Measurements from ENCODE around the gene ACOD1.

The ACOD1 gene

DNA sequence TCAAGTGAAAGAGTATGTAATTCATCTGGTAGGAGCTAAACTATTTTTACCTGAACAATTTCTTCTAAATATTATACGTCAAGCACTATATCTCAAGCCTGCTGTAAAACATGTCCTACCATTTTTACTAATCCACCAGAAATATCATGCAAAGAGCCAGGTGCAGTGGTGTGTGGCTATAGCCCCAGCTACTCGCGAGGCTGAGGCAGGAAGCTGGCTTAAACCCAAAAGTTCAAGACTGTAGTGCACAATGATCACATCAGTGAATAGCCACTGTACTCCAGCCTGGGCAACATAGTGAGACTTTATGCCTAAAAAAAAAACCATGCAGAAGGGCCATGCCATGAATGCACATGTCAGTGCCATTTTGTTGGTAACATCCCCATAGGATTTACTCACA lies 22.9 kb downstream of the ACOD1 start:
- H2AFZ ChIP-seq (ENCODE audit: low read depth, low read length, severe bottlenecking): no peak overlapping the region
- no peaks in the 10 kb centered on the region for H3K9me2 ChIP-seq (replicated peaks; ENCODE audit: insufficient read depth, low read length)
- TF ChIP-seq EZH2phosphoT487 (conservative IDR thresholded peaks at IDR 0.05; ENCODE audit: low read length): no peak
- TF ChIP-seq, protein P1, sequence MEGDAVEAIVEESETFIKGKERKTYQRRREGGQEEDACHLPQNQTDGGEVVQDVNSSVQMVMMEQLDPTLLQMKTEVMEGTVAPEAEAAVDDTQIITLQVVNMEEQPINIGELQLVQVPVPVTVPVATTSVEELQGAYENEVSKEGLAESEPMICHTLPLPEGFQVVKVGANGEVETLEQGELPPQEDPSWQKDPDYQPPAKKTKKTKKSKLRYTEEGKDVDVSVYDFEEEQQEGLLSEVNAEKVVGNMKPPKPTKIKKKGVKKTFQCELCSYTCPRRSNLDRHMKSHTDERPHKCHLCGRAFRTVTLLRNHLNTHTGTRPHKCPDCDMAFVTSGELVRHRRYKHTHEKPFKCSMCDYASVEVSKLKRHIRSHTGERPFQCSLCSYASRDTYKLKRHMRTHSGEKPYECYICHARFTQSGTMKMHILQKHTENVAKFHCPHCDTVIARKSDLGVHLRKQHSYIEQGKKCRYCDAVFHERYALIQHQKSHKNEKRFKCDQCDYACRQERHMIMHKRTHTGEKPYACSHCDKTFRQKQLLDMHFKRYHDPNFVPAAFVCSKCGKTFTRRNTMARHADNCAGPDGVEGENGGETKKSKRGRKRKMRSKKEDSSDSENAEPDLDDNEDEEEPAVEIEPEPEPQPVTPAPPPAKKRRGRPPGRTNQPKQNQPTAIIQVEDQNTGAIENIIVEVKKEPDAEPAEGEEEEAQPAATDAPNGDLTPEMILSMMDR (IDR thresholded peaks at IDR 0.05; ENCODE audit: insufficient read depth, low read length, poor library complexity, severe bottlenecking): no peak
- no peaks in the 10 kb centered on the region for H3K36me3 ChIP-seq (ENCODE audit: low read length)
- H3K4me2 ChIP-seq (ENCODE audit: low read depth, low read length, poor library complexity, severe bottlenecking): no peak overlapping the region
- no peaks in the 10 kb centered on the region for H3K27me3 ChIP-seq (ENCODE audit: low read length)
- H3K9ac ChIP-seq (ENCODE audit: low read length): no peak overlapping the region
- no peak overlapping the region for H3K4me3 ChIP-seq (ENCODE audit: insufficient read depth, low read length, poor library complexity, severe bottlenecking)
- no peaks in the 10 kb centered on the region for H4K20me1 ChIP-seq (ENCODE audit: low read depth, low read length)
- H3K27ac ChIP-seq (ENCODE audit: low read depth, low read length): no peak overlapping the region
- H3K79me2 ChIP-seq (ENCODE audit: insufficient read depth, low read length): no peaks in the 10 kb centered on the region
- no peaks in the 10 kb centered on the region for H3K9me3 ChIP-seq (ENCODE audit: insufficient read depth, low read length)
- no peaks in the 10 kb centered on the region for H3F3A ChIP-seq (ENCODE audit: insufficient read depth)

DNA sequence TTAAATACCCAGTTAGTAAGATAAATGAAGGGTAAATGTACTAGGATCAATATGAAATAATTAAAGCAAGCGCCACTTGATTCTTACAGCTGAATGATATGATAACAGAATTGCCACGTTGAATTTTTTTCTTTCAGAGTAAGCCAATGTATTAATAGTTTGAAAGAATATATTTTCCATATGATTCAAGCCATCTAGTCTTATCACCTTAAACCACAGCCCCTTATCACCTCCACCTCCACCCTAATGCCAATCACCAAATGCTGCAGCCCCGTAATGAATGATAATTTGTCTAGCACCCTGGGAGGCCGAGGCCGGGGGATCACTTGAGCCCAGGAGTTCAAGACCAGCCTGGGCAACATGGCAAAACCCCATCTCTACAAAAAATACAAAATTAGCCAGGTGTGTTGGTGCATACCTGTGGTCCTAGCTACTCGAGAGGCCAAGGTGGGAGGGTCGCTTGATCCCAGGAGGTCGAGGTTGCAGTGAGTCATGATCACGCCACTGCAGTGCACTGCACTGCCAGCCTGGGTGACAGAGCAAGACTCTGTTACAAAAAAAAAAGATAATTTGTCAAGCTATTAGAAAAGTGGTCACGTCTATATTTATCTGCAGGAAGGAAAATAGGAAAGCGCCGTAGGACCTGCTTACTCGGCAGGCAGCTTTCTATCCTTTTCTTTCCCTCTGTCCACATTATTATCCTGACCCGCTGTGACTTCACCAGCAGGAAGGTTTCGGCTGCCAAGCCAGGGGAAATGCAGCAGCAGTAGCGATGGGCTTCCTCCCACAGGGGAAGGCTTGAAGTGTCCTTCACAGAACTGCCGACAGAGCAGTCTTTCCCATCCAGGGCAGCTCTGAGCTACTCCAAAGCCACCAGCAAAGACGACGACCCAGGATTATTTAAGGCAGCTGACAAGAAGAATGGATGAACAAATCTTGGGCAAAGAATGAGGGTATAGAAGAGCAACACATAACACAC lies 23.8 kb downstream of the ACOD1 start:
- no peaks in the 10 kb centered on the region for H3K79me2 ChIP-seq (ENCODE audit: insufficient read depth, low read length)
- TF ChIP-seq EZH2phosphoT487 (conservative IDR thresholded peaks at IDR 0.05; ENCODE audit: low read length): no peak
- TF ChIP-seq, protein P1 (IDR thresholded peaks at IDR 0.05; ENCODE audit: insufficient read depth, low read length, poor library complexity, severe bottlenecking): no peak
- H3K27ac ChIP-seq (ENCODE audit: low read depth, low read length): no peak overlapping the region
- no peaks in the 10 kb centered on the region for H3K27me3 ChIP-seq (ENCODE audit: low read length)
- no peak overlapping the region for H3K9ac ChIP-seq (ENCODE audit: low read length)
- H3K9me3 ChIP-seq (ENCODE audit: insufficient read depth, low read length): no peaks in the 10 kb centered on the region
- no peaks in the 10 kb centered on the region for H3K36me3 ChIP-seq (ENCODE audit: low read length)
- H4K20me1 ChIP-seq (ENCODE audit: low read depth, low read length): no peaks in the 10 kb centered on the region
- H3K4me3 ChIP-seq (ENCODE audit: insufficient read depth, low read length, poor library complexity, severe bottlenecking): no peak overlapping the region
- H2AFZ ChIP-seq (ENCODE audit: low read depth, low read length, severe bottlenecking): no peak overlapping the region
- H3K4me2 ChIP-seq (ENCODE audit: low read depth, low read length, poor library complexity, severe bottlenecking): no peak overlapping the region
- H3F3A ChIP-seq (ENCODE audit: insufficient read depth): no peaks in the 10 kb centered on the region
- H3K9me2 ChIP-seq (replicated peaks; ENCODE audit: insufficient read depth, low read length): no peaks in the 10 kb centered on the region

DNA sequence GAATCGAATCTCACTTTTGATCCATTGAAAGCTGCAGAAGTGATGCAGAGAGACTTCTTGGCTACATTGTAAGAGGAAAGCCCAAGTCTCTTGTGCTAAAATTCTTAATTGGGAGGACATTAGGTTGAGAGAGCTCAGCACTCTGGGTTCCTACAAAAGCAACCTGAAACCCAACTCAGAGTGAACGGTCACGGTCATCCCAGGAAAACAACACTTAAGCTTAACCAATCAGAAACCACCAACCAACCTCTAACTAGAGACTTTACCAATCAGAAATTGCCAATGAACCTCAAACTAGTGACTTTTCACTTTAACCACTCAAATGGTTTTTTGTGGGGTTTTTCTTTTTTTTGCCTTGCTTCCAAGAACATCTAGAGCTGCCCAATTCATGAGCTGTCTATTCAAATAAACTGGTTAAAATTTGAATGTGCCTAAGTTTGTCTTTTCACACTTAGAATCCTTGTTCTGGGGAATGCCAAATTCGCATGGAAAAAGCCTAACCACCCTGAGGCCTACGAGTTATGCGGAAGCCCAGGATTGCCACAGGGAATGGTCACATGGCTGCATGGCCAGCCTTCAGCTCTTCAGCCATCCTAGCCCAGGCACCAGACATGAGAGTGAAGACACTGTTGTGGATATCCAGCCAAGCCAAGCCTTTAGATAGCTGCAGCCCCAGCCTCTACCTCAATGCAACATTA lies 25.8 kb downstream of the ACOD1 start:
- Histone ChIP-seq H2AFZ (ENCODE audit: low read depth, low read length, severe bottlenecking) (no peak overlapping the region), H4K20me1 (ENCODE audit: low read depth, low read length) (no peaks in the 10 kb centered on the region), H3K79me2 (ENCODE audit: insufficient read depth, low read length) (no peaks in the 10 kb centered on the region), H3K4me3 (ENCODE audit: insufficient read depth, low read length, poor library complexity, severe bottlenecking) (no peak overlapping the region), H3K9me2 (replicated peaks; ENCODE audit: insufficient read depth, low read length) (no peaks in the 10 kb centered on the region), H3K9me3 (ENCODE audit: insufficient read depth, low read length) (no peaks in the 10 kb centered on the region), H3F3A (ENCODE audit: insufficient read depth) (no peaks in the 10 kb centered on the region), H3K4me2 (ENCODE audit: low read depth, low read length, poor library complexity, severe bottlenecking) (no peak overlapping the region), H3K9ac (ENCODE audit: low read length) (no peak overlapping the region), H3K27ac (ENCODE audit: low read depth, low read length) (no peak overlapping the region), H3K27me3 (ENCODE audit: low read length) (no peaks in the 10 kb centered on the region), H3K36me3 (ENCODE audit: low read length) (no peaks in the 10 kb centered on the region)
- TF ChIP-seq, protein P1 (IDR thresholded peaks at IDR 0.05; ENCODE audit: insufficient read depth, low read length, poor library complexity, severe bottlenecking): no peak
- TF ChIP-seq EZH2phosphoT487 (conservative IDR thresholded peaks at IDR 0.05; ENCODE audit: low read length): no peak
